Left lung (tissue), 10 donors: Measurements from ENCODE around the gene ADAMTS7. TPM values are rescaled to one million over a fixed set of nuclear protein-coding genes. Genes with fewer than 3 reads are reported as not detected.
"Not testable (repeated sequence)": the region's sequence is repeated elsewhere in the genome, so short reads cannot be mapped to it uniquely, and the experiment has no call there.

Experiments
- ATAC-seq: fragments of 200-7000 bp; cut with Tn5 transposase; one replicate; pipeline ENCODE4 v1.9.1; 2020; ENCODE audit warnings: moderate library complexity
- DNase-seq, 4 donors: peaks; one replicate each; pipeline ENCODE4 v3.0.0-alpha.2; 2013 to 2020
- H3K27ac ChIP-seq, 2 donors: fragments of 200-600 bp; sonication (generic) in 1 of 2; one replicate each; pipeline versions ENCODE4 v1.5.0 to v1.8.0; 2020 to 2021
- H3K27me3 ChIP-seq, 2 donors: fragments of 200-600 bp; sonication (generic) in 1 of 2; one replicate each; pipeline versions ENCODE4 v1.5.0 to v1.8.0; 2020 to 2021
- H3K36me3 ChIP-seq, 2 donors: fragments of 200-600 bp; sonication (generic) in 1 of 2; one replicate each; pipeline versions ENCODE4 v1.5.0 to v1.8.0; 2020 to 2021
- H3K4me1 ChIP-seq, 2 donors: fragments of 200-600 bp; one replicate each; pipeline ENCODE4 v1.8.0; 2021
- H3K4me3 ChIP-seq, 2 donors: fragments of 200-600 bp; sonication (generic) in 1 of 2; one replicate each; pipeline versions ENCODE4 v1.5.0 to v1.8.0; 2020 to 2021; ENCODE audit warnings: mild to moderate bottlenecking in 1 of 2
- H3K9me3 ChIP-seq, 2 donors: fragments of 200-600 bp; sonication (generic) in 1 of 2; one replicate each; pipeline versions ENCODE4 v1.5.0 to v1.8.0; 2020 to 2021
- CTCF ChIP-seq, 2 donors: fragments of 200-600 bp; sonication (generic) in 1 of 2; IDR thresholded peaks; one replicate each; pipeline versions ENCODE4 v1.5.0 to v1.8.0; 2021; ENCODE audit warnings: antibody characterized with exemption in 2 of 2
- intact Hi-C, 2 donors: fragments of 100-400 bp; cut with DNase I; formaldehyde crosslinking; loops; one replicate each; pipeline versions ENCODE4 v1.11.2 to v1.14.2; 2022
- polyA plus RNA-seq, 6 donors: library from polyadenylated mRNA; unstranded; fragments of 120-200 nt; gene quantifications; one replicate each; pipeline ENCODE4 v1.2.1, GENCODE V29; 2013; ENCODE audit not compliant: insufficient read length in 6 of 6
- total RNA-seq, 2 donors: library from RNA; stranded (reverse); fragmentation: NEBNext Ultra II Directional; extraction: Animal tissue kit (Norgen Biotek cat#: 25700); gene quantifications; one replicate each; pipeline ENCODE4 v1.2.1, GENCODE V29; 2021
- donor health status: DM: no; HTN: yes; CAD: no.
- donor health status: DM: no; HTN: no; CAD: no.

The ADAMTS7 gene
- total and polyA plus RNA-seq, 8 donors, result 8.7 to 56.0 (median 36.0) TPM

GRCh38 chr15:78853500-78853899 lies 42.2 kb upstream of the ADAMTS7 start:
- H3K9me3 ChIP-seq, result no peaks in the 10 kb centered on the region
- no peak overlapping the region for H3K4me3 ChIP-seq
- no peaks in the 10 kb centered on the region for H3K4me1 ChIP-seq
- intact Hi-C loops, result no loop called here
- ATAC-seq (no peak), DNase-seq (no peak)
- H3K27ac ChIP-seq, result no peak overlapping the region
- H3K36me3 ChIP-seq, result no peaks in the 10 kb centered on the region
- no peak for TF ChIP-seq CTCF (IDR thresholded peaks at IDR 0.05)
- no peaks in the 10 kb centered on the region for H3K27me3 ChIP-seq

GRCh38 chr15:78850941-78851755 lies 39.9 kb upstream of the ADAMTS7 start:
- no peaks in the 10 kb centered on the region for H3K4me1 ChIP-seq
- no peak for TF ChIP-seq CTCF (IDR thresholded peaks at IDR 0.05)

GRCh38 chr15:78850352-78850751 lies 39.1 kb upstream of the ADAMTS7 start:
- intact Hi-C loops, result no loop called here
- H3K27me3 ChIP-seq, result no peaks in the 10 kb centered on the region
- H3K9me3 ChIP-seq, result no peaks in the 10 kb centered on the region
- no peak overlapping the region for H3K4me3 ChIP-seq
- no peak for TF ChIP-seq CTCF (IDR thresholded peaks at IDR 0.05)
- peak; percentile 93 for ATAC-seq
- H3K4me1 ChIP-seq, result no peaks in the 10 kb centered on the region
- no peaks in the 10 kb centered on the region for H3K36me3 ChIP-seq
- DNase-seq, result no peak
- no peak overlapping the region for H3K27ac ChIP-seq

More at GRCh38 chr15:78850941-78851755, 39.9 kb upstream of the ADAMTS7 start:
- Histone ChIP-seq H3K27me3 (no peaks in the 10 kb centered on the region), H3K36me3 (no peaks in the 10 kb centered on the region), H3K9me3 (no peaks in the 10 kb centered on the region), H3K27ac (no peak overlapping the region), H3K4me3 (no peak overlapping the region)
- intact Hi-C loops, result no loop called here
- ATAC-seq (no peak), DNase-seq (no peak)

- H3K36me3 ChIP-seq, ATAC-seq, intact Hi-C loops, H3K4me3 ChIP-seq, H3K9me3 ChIP-seq, H3K27me3 ChIP-seq, DNase-seq, H3K4me1 ChIP-seq, H3K27ac ChIP-seq: not testable (repeated sequence)
These were observed 36.2 kb upstream of the ADAMTS7 start for GRCh38 chr15:78847387-78847906.

GRCh38 chr15:78846906-78847305 lies 35.6 kb upstream of the ADAMTS7 start:
- ATAC-seq, DNase-seq, H3K27me3 ChIP-seq, H3K9me3 ChIP-seq, H3K27ac ChIP-seq, H3K4me3 ChIP-seq, H3K4me1 ChIP-seq, H3K36me3 ChIP-seq, intact Hi-C loops: not testable (repeated sequence)

GRCh38 chr15:78842519-78842918 lies 31.3 kb upstream of the ADAMTS7 start:
- DNase-seq (no peak), ATAC-seq (no peak)
- no peaks in the 10 kb centered on the region for H3K9me3 ChIP-seq
- intact Hi-C loops, result no loop called here
- TF ChIP-seq CTCF (IDR thresholded peaks at IDR 0.05), result no peak
- no peaks in the 10 kb centered on the region for H3K36me3 ChIP-seq
- H3K27ac ChIP-seq, result no peak overlapping the region
- no peaks in the 10 kb centered on the region for H3K4me1 ChIP-seq
- no peak overlapping the region for H3K4me3 ChIP-seq
- no peaks in the 10 kb centered on the region for H3K27me3 ChIP-seq
